D721Med (cell line): ENCODE results near the gene ATP5PF.

Experiments
- DNase-seq: peaks from one replicate; pipeline ENCODE4 v3.0.0; 2011; ENCODE audit warnings: low spot score; ENCODE audit not compliant: insufficient read length
- FAIRE-seq: peaks from 2 replicates; lab custom pipeline; 2011; peaks lifted over from hg19 to GRCh38; lab: Jason Lieb, UNC
- TF ChIP-seq, protein P1 (sequence below): IDR thresholded peaks from 2 replicates; pipeline ENCODE4 v1.5.1; 2012; ENCODE audit warnings: mild to moderate bottlenecking, control low read depth; ENCODE audit not compliant: insufficient read depth; ENCODE audit errors: missing control alignments

ATP5PF gene

DNA sequence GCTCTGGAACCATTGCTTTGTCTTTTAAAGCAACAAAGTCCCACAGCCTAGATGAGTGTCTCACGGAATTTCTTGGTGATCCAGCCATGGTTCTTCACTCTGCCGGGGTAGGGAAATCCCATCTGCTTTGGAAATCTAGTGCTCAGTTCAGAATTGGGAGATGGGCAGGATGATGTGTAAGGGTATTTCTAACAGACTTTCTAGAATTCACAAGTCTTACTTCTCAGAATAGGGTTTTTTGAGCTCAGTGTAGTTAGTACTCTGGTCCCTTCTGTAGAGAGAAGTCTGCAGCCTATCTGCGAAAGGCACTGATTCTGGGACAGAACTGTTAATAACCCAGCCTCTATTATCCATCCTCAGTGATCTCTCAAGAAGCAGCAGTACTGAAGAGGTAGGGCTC is 25.4 kb upstream of the ATP5PF start:
- TF ChIP-seq, protein P1, sequence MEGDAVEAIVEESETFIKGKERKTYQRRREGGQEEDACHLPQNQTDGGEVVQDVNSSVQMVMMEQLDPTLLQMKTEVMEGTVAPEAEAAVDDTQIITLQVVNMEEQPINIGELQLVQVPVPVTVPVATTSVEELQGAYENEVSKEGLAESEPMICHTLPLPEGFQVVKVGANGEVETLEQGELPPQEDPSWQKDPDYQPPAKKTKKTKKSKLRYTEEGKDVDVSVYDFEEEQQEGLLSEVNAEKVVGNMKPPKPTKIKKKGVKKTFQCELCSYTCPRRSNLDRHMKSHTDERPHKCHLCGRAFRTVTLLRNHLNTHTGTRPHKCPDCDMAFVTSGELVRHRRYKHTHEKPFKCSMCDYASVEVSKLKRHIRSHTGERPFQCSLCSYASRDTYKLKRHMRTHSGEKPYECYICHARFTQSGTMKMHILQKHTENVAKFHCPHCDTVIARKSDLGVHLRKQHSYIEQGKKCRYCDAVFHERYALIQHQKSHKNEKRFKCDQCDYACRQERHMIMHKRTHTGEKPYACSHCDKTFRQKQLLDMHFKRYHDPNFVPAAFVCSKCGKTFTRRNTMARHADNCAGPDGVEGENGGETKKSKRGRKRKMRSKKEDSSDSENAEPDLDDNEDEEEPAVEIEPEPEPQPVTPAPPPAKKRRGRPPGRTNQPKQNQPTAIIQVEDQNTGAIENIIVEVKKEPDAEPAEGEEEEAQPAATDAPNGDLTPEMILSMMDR = no peak
- no peak for FAIRE-seq

DNA sequence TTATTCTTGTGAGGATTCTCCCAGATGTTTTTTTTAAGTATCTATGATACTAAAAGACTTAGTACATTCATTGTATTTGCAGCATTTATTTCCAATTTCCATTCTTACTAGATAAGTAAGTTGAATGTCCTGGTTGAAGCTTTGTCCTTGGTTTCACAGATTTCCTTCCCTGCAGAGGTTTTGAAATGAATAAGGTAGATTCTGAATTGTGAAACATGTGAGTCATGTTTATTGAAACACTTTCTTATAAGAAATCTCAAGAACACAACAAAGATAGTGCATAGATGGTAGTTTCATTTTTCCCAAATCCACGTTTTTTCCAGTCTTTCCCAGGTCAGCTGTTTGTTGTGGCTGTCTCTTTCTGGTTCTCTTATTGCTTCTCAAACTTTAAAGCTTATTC is 24.9 kb upstream of the ATP5PF start:
- TF ChIP-seq, protein P1 = no peak
- no peak for FAIRE-seq
- DNase-seq = no peak

More for the DNA sequence above, 25.4 kb upstream of the ATP5PF start:
- no peak for DNase-seq

DNA sequence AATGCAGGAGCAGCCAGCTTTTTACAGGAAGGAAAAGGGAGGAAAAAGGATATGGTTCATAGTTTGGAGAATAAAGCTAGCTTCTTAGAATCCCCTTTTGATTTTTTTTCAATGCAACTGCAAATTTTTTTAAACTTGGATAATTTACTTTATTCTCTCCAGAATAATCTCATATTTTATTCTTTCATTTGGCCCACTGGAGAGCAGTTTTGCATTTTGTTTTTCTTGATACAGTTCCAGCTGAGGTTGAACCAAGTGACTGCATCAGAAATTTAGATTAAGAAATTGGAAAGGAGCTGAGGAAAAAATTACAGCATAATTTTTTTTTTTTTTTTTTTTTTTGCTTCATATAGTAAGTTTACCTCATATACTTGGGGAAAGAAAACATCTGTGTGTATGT is 22.8 kb upstream of the ATP5PF start:
- TF ChIP-seq, protein P1 = no peak
- DNase-seq = no peak
- no peak for FAIRE-seq

DNA sequence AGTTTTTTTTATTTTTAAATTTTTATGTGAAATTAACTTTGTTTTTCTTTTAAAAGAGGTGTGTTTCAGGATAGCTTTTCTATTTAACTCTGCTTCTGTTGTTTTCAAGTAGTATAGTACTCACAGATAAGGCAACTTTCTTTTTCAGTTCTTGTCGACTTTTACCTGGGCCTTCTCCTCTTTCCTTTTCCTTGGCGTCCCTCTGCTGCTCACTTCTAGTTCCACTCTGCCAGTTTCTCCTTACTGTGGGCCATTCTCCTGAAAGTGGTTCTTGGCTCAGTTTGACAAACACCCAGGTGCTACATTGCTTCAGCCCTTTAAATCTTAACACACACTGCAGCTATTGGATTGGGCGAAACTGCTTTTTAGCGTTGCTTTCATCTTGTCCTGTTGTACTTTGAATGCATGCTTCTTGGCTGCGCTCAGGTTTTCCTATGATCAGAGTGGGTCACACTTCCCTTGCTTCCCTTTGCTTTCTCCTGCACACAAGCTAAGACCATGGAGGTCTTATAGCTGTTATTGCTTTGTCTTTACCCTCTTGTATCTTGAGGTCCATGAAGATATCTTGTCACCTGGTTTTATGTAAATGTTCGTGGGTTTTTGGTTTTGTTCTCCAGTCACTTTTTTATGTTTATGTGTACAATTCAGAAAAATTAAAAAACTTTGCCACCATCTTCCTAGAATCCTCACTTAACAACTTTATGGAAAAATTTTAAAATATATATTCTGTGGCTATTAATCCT is 21.7 kb upstream of the ATP5PF start:
- FAIRE-seq = no peak

DNA sequence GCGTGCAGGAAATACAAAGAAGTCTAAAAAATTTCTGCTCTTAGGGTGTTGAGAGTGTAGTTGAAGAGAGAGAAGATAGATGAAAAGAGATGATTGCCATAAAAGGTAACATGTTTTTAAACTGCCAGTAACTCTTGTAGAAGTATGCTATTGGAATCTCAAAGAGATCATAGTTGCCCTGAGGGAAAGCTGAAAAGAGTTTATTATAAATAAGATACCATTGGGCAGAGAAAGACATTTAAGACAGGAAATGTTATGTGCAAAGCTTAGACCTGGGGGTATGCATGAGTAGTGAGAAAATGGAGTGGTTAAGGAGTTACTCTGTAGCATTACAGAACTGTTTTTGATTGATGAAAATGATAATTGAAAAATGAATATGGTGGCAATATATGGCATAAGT is 17.7 kb upstream of the ATP5PF start:
- DNase-seq (no peak), FAIRE-seq (no peak)
- TF ChIP-seq, protein P1 = no peak

More for the DNA sequence above, 21.7 kb upstream of the ATP5PF start:
- no peak for DNase-seq
- TF ChIP-seq, protein P1 = no peak

DNA sequence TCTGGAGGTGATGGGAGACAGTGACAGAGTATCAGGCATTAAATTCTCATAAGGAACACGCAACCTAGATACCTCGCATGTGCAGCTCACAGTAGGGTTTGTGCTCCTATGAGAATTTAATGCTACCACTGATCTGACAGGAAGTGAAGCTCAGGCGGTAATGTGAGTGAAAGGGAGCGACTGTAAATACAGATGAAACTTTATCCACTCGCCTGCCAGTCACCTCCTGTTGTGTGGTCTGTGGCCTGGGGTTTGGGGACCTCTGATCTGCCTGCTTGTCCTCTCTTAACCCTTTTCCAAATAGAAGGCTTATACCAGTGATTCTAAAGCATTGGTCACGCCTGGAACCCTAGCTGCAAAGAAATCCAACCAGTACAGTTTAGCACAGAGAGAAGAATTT is 15.4 kb upstream of the ATP5PF start:
- FAIRE-seq (no peak), DNase-seq (no peak)
- TF ChIP-seq, protein P1 = no peak

DNA sequence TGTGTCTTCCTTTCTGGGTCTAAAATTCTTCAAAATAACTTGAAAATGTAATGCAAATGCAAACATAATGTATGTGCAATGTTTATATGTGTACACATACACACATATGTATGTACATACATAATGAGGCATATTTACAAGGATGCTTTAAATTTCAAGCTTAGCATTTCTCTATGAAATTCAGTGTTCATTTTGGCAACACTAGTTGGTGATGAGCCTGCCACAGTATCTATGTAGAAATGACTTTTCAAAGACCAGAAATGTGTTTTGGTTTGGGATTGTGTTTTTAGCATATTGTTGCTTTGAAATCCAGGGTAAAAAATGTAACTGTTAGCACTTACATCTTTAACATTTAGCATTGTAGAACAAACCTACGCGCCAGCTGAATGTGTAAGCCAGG is 10.2 kb upstream of the ATP5PF start:
- no peak for FAIRE-seq

More for the DNA sequence above, 10.2 kb upstream of the ATP5PF start:
- DNase-seq = no peak
- TF ChIP-seq, protein P1 = no peak
